OCI-LY7 (cell line): ENCODE measurements around the gene CRYGA. TPM values are rescaled to one million over a fixed set of nuclear protein-coding genes. Genes with fewer than 3 reads are reported as not detected.
A peak's percentile ranks its signal among the peaks of the same experiment; 100 is the strongest.

Experiments used
- BruUV-seq: library from RNA; stranded (reverse); fragments of 400-500 nt; replicated peaks from 2 replicates; lab custom pipeline; 2021; lab: Mats Ljungman, UMichigan
- CTCF ChIA-PET: fragments of 300-600 bp; sonication (Branson Sonifier 250); formaldehyde crosslinking; loops from one replicate; lab custom pipeline; 2022; ENCODE audit warnings: antibody characterized with exemption; ENCODE audit not compliant: unreplicated experiment; lab: Charles Lee
- POLR2A ChIA-PET: fragments of 300-600 bp; sonication (Branson Sonifier 250); formaldehyde crosslinking; loops from one replicate; lab custom pipeline; 2022; ENCODE audit warnings: antibody characterized with exemption; lab: Charles Lee
- DNase-seq: peaks from one replicate; pipeline ENCODE4 v3.0.0-alpha.2; 2015; ENCODE audit warnings: low spot score
- H2AFZ ChIP-seq: fragments of 200-600 bp; sonication (generic), shearing (Covaris generic); 2 replicates; pipeline ENCODE4 v1.6.1; 2014; ENCODE audit warnings: mild to moderate bottlenecking, antibody characterized with exemption, low read length, moderate library complexity
- H3K27ac ChIP-seq: fragments of 200-600 bp; sonication (generic); 2 replicates; pipeline ENCODE4 v1.5.1; 2014; ENCODE audit warnings: mixed run types, low read depth, mild to moderate bottlenecking, moderate library complexity, low read length, inconsistent platforms; ENCODE audit not compliant: poor library complexity, severe bottlenecking
- H3K36me3 ChIP-seq: fragments of 200-600 bp; sonication (generic); 2 replicates; pipeline ENCODE4 v1.6.1; 2014; ENCODE audit warnings: mild to moderate bottlenecking, antibody characterized with exemption, low read length, moderate library complexity, mixed read lengths; ENCODE audit not compliant: insufficient read depth
- H3K4me1 ChIP-seq: fragments of 200-600 bp; sonication (generic); 2 replicates; pipeline ENCODE4 v1.5.1; 2014; ENCODE audit warnings: mild to moderate bottlenecking, low read length; ENCODE audit not compliant: insufficient read depth, poor library complexity, severe bottlenecking
- H3K4me2 ChIP-seq: fragments of 200-600 bp; sonication (generic); 2 replicates; pipeline ENCODE4 v1.6.1; 2014; ENCODE audit warnings: mild to moderate bottlenecking, low read length
- H3K4me3 ChIP-seq: fragments of 200-600 bp; sonication (generic); 2 replicates; pipeline ENCODE4 v1.5.1; 2014; ENCODE audit warnings: mild to moderate bottlenecking, low read depth, low read length; ENCODE audit not compliant: poor library complexity, severe bottlenecking
- H3K79me2 ChIP-seq: fragments of 200-600 bp; sonication (generic); 2 replicates; pipeline ENCODE4 v1.6.1; 2016; ENCODE audit warnings: low read depth, mild to moderate bottlenecking, low read length, moderate library complexity, mixed read lengths; ENCODE audit not compliant: insufficient read depth
- H3K9me2 ChIP-seq: fragments of 200-600 bp; sonication (generic); 2 replicates; pipeline ENCODE4 v1.6.1; 2016; ENCODE audit warnings: mild to moderate bottlenecking, low read length, mixed read lengths; ENCODE audit not compliant: insufficient read depth
- H3K9me3 ChIP-seq: fragments of 200-600 bp; sonication (generic); 2 replicates; pipeline ENCODE4 v1.6.1; 2014; ENCODE audit warnings: mild to moderate bottlenecking, mixed run types, low read length, mixed read lengths
- H4K20me1 ChIP-seq: fragments of 200-600 bp; sonication (generic); 2 replicates; pipeline ENCODE4 v1.6.1; 2014; ENCODE audit warnings: mild to moderate bottlenecking, antibody characterized with exemption, low read length, moderate library complexity, mixed read lengths; ENCODE audit not compliant: insufficient read depth
- EZH2phosphoT487 ChIP-seq: fragments of 200-600 bp; sonication (generic); IDR thresholded peaks from 2 replicates; pipeline ENCODE4 v1.6.1; 2018; ENCODE audit warnings: low read depth, borderline replicate concordance, mild to moderate bottlenecking, mixed run types, antibody characterized with exemption, low read length, moderate library complexity, mixed read lengths
- intact Hi-C: fragments of 100-400 bp; cut with micrococcal nuclease; formaldehyde crosslinking; loops from one replicate; pipeline ENCODE4 v1.10.0; 2022; ENCODE audit not compliant: unreplicated experiment
- total RNA-seq, 2 experiments: library from RNA; depleted of rRNA in 1 of 2; stranded (reverse); fragments of >200 nt in 1 of 2; shearing (Covaris generic) in 1 of 2; gene quantifications; 2 replicates each; pipeline ENCODE4 v1.2.3, GENCODE V29; 2014 to 2022
- TF ChIP-seq, protein P1 (sequence below): fragments of 200-600 bp; sonication (generic); conservative IDR thresholded peaks from 2 replicates; pipeline ENCODE4 v1.5.1; 2014; ENCODE audit warnings: mild to moderate bottlenecking, antibody characterized with exemption, low read length, moderate library complexity, mixed read lengths

Gene CRYGA
- total RNA-seq, 2 experiments from 2014 or later: not detected

DNA sequence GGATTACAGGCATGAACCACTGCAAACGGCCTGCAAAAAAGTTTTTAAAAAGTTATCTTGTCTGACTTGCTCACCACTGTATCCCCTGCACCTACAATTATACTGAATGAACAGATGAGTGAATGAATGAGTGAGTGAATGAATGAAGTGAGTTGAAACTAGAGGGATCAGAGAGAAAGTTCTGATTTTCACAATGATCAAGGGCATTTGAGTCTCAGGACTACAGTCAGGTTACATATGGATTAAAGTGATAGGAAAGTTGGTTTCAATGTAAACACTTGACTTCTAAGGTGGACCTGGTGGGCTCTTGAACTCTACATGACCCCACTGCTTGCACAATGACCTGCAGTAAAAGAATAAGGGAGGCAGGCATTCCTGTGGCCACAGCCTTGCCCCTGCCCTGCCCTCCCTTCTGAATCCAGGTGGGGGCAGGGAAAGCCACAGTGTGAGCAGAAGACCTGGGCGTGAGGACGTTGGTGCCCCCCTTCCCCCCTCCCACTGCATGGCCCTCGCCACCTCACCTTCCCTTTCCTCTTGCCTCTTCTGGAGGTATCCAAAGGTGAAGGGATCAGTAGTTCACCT lies 15.7 kb upstream of the CRYGA start:
- no peaks in the 10 kb centered on the region for H4K20me1 ChIP-seq
- ChIA-PET POLR2A (no interaction called here), CTCF (no interaction called here)
- H3K27ac ChIP-seq: no peak overlapping the region
- BruUV-seq: no TSS peak
- TF ChIP-seq, protein P1, sequence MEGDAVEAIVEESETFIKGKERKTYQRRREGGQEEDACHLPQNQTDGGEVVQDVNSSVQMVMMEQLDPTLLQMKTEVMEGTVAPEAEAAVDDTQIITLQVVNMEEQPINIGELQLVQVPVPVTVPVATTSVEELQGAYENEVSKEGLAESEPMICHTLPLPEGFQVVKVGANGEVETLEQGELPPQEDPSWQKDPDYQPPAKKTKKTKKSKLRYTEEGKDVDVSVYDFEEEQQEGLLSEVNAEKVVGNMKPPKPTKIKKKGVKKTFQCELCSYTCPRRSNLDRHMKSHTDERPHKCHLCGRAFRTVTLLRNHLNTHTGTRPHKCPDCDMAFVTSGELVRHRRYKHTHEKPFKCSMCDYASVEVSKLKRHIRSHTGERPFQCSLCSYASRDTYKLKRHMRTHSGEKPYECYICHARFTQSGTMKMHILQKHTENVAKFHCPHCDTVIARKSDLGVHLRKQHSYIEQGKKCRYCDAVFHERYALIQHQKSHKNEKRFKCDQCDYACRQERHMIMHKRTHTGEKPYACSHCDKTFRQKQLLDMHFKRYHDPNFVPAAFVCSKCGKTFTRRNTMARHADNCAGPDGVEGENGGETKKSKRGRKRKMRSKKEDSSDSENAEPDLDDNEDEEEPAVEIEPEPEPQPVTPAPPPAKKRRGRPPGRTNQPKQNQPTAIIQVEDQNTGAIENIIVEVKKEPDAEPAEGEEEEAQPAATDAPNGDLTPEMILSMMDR: no peak
- no peak for TF ChIP-seq EZH2phosphoT487
- intact Hi-C loops: loop anchor here (10.0 kb wide), 1 partner anchor 176 kb away; no protein-coding TSS in a partner anchor
- H3K9me2 ChIP-seq: no peaks in the 10 kb centered on the region
- H3K4me2 ChIP-seq: no peak overlapping the region
- no peaks in the 10 kb centered on the region for H3K4me1 ChIP-seq
- DNase-seq: no peak
- no peaks in the 10 kb centered on the region for H3K36me3 ChIP-seq
- H3K9me3 ChIP-seq: no peaks in the 10 kb centered on the region
- H3K79me2 ChIP-seq: no peaks in the 10 kb centered on the region
- no peak overlapping the region for H2AFZ ChIP-seq
- H3K4me3 ChIP-seq: no peak overlapping the region

GRCh38 chr2:208175840-208176153 lies 12.4 kb upstream of the CRYGA start:
- H3K4me2 ChIP-seq: no peak overlapping the region
- H3K79me2 ChIP-seq: no peaks in the 10 kb centered on the region
- H3K4me1 ChIP-seq: no peaks in the 10 kb centered on the region
- no peaks in the 10 kb centered on the region for H3K9me3 ChIP-seq
- H4K20me1 ChIP-seq: no peaks in the 10 kb centered on the region
- no peak overlapping the region for H3K27ac ChIP-seq
- no peak for DNase-seq
- POLR2A ChIA-PET: interaction anchor here (0.6 to 1.7 kb wide), 8 partner anchors 9 to 548 kb away, joined by 3 to 5 read pairs (median 4); partner anchors contain the start of gene IDH1
- CTCF ChIA-PET: interaction anchor here (1.3 kb wide), 1 partner anchor 9 kb away, joined by 5 read pairs; no protein-coding TSS in a partner anchor
- H2AFZ ChIP-seq: peak overlapping the region; percentile 63; the same call in 1 of the 2 replicates
- intact Hi-C loops: loop anchor here (1.0 to 10.0 kb wide), 2 partner anchors 79 to 179 kb away; no protein-coding TSS in a partner anchor
- no TSS peak for BruUV-seq
- H3K36me3 ChIP-seq: no peaks in the 10 kb centered on the region
- no peak overlapping the region for H3K4me3 ChIP-seq
- no peak for TF ChIP-seq EZH2phosphoT487
- TF ChIP-seq, protein P1: no peak
- H3K9me2 ChIP-seq: no peaks in the 10 kb centered on the region
